ENCODE results near the gene GARIN5B.

Gene GARIN5B

GRCh38 chr19:55321466-55322137, 41.5 kb downstream of the GARIN5B start:
- no peak overlapping the region for H3K4me3 ChIP-seq (ENCODE audit: insufficient read depth, low read depth, low read length, poor library complexity, severe bottlenecking)
- DNase-seq: no peak

GRCh38 chr19:55320844-55321419, 42.1 kb downstream of the GARIN5B start:
- Histone ChIP-seq H3K27ac (ENCODE audit: insufficient read depth, low read length, poor library complexity, severe bottlenecking) (no peak overlapping the region), H3K4me3 (ENCODE audit: insufficient read depth, low read depth, low read length, poor library complexity, severe bottlenecking) (no peak overlapping the region)
- DNase-seq: no peak

More at GRCh38 chr19:55321466-55322137, 41.5 kb downstream of the GARIN5B start:
- H3K27ac ChIP-seq (ENCODE audit: insufficient read depth, low read length, poor library complexity, severe bottlenecking): no peak overlapping the region
- no peaks in the 10 kb centered on the region for H3K27me3 ChIP-seq (replicated peaks; ENCODE audit: control insufficient read depth, insufficient read depth, low read length, poor library complexity, severe bottlenecking)
- H3K9me3 ChIP-seq (ENCODE audit: control insufficient read depth, low read length): no peaks in the 10 kb centered on the region
- no peaks in the 10 kb centered on the region for H3K36me3 ChIP-seq (ENCODE audit: control insufficient read depth, insufficient read depth, low read length)
- H3K4me1 ChIP-seq (ENCODE audit: control insufficient read depth, insufficient read depth, low read length, poor library complexity, severe bottlenecking): no peaks in the 10 kb centered on the region

DNA sequence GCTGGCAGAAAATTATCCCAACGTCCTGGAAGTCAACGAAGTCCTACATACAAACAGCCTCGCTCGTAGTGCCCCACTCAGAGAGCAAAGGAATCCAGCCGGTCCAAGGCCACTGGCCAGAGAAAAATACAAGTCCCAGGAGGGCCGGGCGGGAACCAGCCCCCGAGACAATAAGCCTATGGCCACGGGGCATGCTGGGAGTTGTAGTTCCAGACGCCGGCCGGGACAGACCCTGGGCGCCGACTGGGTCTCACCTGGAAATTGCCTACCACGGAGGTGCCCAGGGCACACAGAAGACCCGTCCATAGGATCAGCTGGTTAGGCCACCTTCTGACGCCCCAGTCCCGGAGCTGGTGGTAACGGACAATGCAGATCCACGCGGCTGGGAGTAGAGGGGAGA, 43.3 kb downstream of the GARIN5B start:
- H3K4me3 ChIP-seq (ENCODE audit: insufficient read depth, low read depth, low read length, poor library complexity, severe bottlenecking): no peak overlapping the region
- H3K4me1 ChIP-seq (ENCODE audit: control insufficient read depth, insufficient read depth, low read length, poor library complexity, severe bottlenecking): no peaks in the 10 kb centered on the region
- H3K27ac ChIP-seq (ENCODE audit: insufficient read depth, low read length, poor library complexity, severe bottlenecking): no peak overlapping the region
- H3K27me3 ChIP-seq (replicated peaks; ENCODE audit: control insufficient read depth, insufficient read depth, low read length, poor library complexity, severe bottlenecking): no peaks in the 10 kb centered on the region
- H3K36me3 ChIP-seq (ENCODE audit: control insufficient read depth, insufficient read depth, low read length): no peaks in the 10 kb centered on the region
- H3K9me3 ChIP-seq (ENCODE audit: control insufficient read depth, low read length): no peaks in the 10 kb centered on the region
- no peak for DNase-seq

More at GRCh38 chr19:55320844-55321419, 42.1 kb downstream of the GARIN5B start:
- Histone ChIP-seq H3K4me1 (ENCODE audit: control insufficient read depth, insufficient read depth, low read length, poor library complexity, severe bottlenecking) (no peaks in the 10 kb centered on the region), H3K36me3 (ENCODE audit: control insufficient read depth, insufficient read depth, low read length) (no peaks in the 10 kb centered on the region), H3K27me3 (replicated peaks; ENCODE audit: control insufficient read depth, insufficient read depth, low read length, poor library complexity, severe bottlenecking) (no peaks in the 10 kb centered on the region), H3K9me3 (ENCODE audit: control insufficient read depth, low read length) (no peaks in the 10 kb centered on the region)

DNA sequence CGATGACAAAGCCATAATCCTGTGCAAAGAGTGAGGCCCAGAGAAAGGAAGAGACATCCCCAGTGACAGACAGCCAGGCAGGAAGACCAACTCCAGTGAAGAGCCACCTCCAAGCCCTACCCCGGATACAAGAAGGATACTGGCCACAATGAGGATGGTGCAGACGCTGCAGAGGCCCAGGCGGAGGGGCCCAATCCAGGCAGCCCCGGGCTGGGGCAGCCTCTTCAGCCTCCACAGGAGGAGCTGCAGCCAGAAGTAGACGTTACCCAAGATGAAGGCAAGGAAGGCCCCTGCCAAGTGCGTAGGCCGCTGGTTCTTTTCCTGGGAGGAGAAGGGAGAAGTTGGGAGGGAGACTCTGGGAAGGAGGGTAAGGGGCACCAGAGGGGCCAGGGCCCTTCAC, 46.4 kb downstream of the GARIN5B start:
- Histone ChIP-seq H3K36me3 (ENCODE audit: control insufficient read depth, insufficient read depth, low read length) (no peaks in the 10 kb centered on the region), H3K27ac (ENCODE audit: insufficient read depth, low read length, poor library complexity, severe bottlenecking) (no peak overlapping the region), H3K4me3 (ENCODE audit: insufficient read depth, low read depth, low read length, poor library complexity, severe bottlenecking) (no peak overlapping the region), H3K27me3 (replicated peaks; ENCODE audit: control insufficient read depth, insufficient read depth, low read length, poor library complexity, severe bottlenecking) (no peaks in the 10 kb centered on the region), H3K9me3 (ENCODE audit: control insufficient read depth, low read length) (no peaks in the 10 kb centered on the region), H3K4me1 (ENCODE audit: control insufficient read depth, insufficient read depth, low read length, poor library complexity, severe bottlenecking) (no peaks in the 10 kb centered on the region)
- no peak for DNase-seq

- H3K9me3 ChIP-seq (ENCODE audit: control insufficient read depth, low read length): no peaks in the 10 kb centered on the region
- no peaks in the 10 kb centered on the region for H3K4me1 ChIP-seq (ENCODE audit: control insufficient read depth, insufficient read depth, low read length, poor library complexity, severe bottlenecking)
- H3K27me3 ChIP-seq (replicated peaks; ENCODE audit: control insufficient read depth, insufficient read depth, low read length, poor library complexity, severe bottlenecking): no peaks in the 10 kb centered on the region
- no peak for DNase-seq
- no peak overlapping the region for H3K4me3 ChIP-seq (ENCODE audit: insufficient read depth, low read depth, low read length, poor library complexity, severe bottlenecking)
- H3K36me3 ChIP-seq (ENCODE audit: control insufficient read depth, insufficient read depth, low read length): no peaks in the 10 kb centered on the region
- no peak overlapping the region for H3K27ac ChIP-seq (ENCODE audit: insufficient read depth, low read length, poor library complexity, severe bottlenecking)
Observed at GRCh38 chr19:55315956-55316525, 47.0 kb downstream of the GARIN5B start.

DNA sequence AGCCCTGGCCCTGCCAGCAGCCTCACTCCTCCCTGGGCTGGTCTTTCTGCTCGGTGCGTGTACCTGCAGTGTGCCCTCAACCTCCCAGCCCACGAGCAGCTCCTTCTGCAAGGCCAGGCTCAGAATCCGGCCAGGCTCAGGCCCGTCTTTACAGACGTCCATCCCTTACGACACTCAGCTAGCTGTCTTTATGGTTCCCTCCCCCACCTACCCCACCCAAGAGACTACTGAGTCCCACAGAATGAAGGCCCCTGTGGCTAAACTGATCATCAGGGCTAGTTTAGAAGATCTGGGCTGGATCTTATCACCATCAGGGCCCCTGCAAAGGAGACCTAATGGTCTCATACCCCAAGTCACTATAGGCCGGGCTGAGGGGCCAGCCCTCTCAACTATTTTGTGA, 48.7 kb downstream of the GARIN5B start:
- Histone ChIP-seq H3K9me3 (ENCODE audit: control insufficient read depth, low read length) (no peaks in the 10 kb centered on the region), H3K27ac (ENCODE audit: insufficient read depth, low read length, poor library complexity, severe bottlenecking) (no peak overlapping the region)

GRCh38 chr19:55312621-55313512, 50.2 kb downstream of the GARIN5B start:
- no peaks in the 10 kb centered on the region for H3K4me1 ChIP-seq (ENCODE audit: control insufficient read depth, insufficient read depth, low read length, poor library complexity, severe bottlenecking)

More for the DNA sequence above, 48.7 kb downstream of the GARIN5B start:
- H3K27me3 ChIP-seq (replicated peaks; ENCODE audit: control insufficient read depth, insufficient read depth, low read length, poor library complexity, severe bottlenecking): no peaks in the 10 kb centered on the region
- H3K36me3 ChIP-seq (ENCODE audit: control insufficient read depth, insufficient read depth, low read length): no peaks in the 10 kb centered on the region
- no peaks in the 10 kb centered on the region for H3K4me1 ChIP-seq (ENCODE audit: control insufficient read depth, insufficient read depth, low read length, poor library complexity, severe bottlenecking)
- H3K4me3 ChIP-seq (ENCODE audit: insufficient read depth, low read depth, low read length, poor library complexity, severe bottlenecking): no peak overlapping the region
- no peak for DNase-seq

DNA sequence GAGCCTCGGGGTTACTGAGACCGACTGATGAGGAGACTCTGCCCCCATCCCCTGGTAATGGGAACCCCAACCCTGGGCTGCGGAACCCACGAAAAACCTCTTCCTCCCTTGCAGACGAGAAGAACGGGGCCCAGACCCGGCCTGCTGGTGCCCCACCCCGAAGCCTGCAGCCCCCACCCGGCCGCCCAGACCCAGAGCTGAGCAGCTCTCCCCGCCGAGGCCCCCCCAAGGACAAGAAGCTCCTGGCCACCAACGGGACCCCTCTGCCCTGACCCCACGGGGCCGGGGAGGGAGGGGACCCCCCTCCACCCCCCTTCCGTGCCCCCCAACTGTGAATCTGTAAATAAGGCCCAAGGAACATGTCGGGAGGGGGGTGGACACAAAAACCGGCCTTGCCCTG, 51.3 kb downstream of the GARIN5B start:
- DNase-seq: no peak
- no peaks in the 10 kb centered on the region for H3K36me3 ChIP-seq (ENCODE audit: control insufficient read depth, insufficient read depth, low read length)
- no peak overlapping the region for H3K4me3 ChIP-seq (ENCODE audit: insufficient read depth, low read depth, low read length, poor library complexity, severe bottlenecking)
- H3K27ac ChIP-seq (ENCODE audit: insufficient read depth, low read length, poor library complexity, severe bottlenecking): no peak overlapping the region
- no peaks in the 10 kb centered on the region for H3K4me1 ChIP-seq (ENCODE audit: control insufficient read depth, insufficient read depth, low read length, poor library complexity, severe bottlenecking)
- H3K27me3 ChIP-seq (replicated peaks; ENCODE audit: control insufficient read depth, insufficient read depth, low read length, poor library complexity, severe bottlenecking): no peaks in the 10 kb centered on the region
- no peaks in the 10 kb centered on the region for H3K9me3 ChIP-seq (ENCODE audit: control insufficient read depth, low read length)

More at GRCh38 chr19:55312621-55313512, 50.2 kb downstream of the GARIN5B start:
- Histone ChIP-seq H3K9me3 (ENCODE audit: control insufficient read depth, low read length) (no peaks in the 10 kb centered on the region), H3K27ac (ENCODE audit: insufficient read depth, low read length, poor library complexity, severe bottlenecking) (no peak overlapping the region), H3K27me3 (replicated peaks; ENCODE audit: control insufficient read depth, insufficient read depth, low read length, poor library complexity, severe bottlenecking) (no peaks in the 10 kb centered on the region), H3K4me3 (ENCODE audit: insufficient read depth, low read depth, low read length, poor library complexity, severe bottlenecking) (no peak overlapping the region), H3K36me3 (ENCODE audit: control insufficient read depth, insufficient read depth, low read length) (no peaks in the 10 kb centered on the region)
- no peak for DNase-seq

DNA sequence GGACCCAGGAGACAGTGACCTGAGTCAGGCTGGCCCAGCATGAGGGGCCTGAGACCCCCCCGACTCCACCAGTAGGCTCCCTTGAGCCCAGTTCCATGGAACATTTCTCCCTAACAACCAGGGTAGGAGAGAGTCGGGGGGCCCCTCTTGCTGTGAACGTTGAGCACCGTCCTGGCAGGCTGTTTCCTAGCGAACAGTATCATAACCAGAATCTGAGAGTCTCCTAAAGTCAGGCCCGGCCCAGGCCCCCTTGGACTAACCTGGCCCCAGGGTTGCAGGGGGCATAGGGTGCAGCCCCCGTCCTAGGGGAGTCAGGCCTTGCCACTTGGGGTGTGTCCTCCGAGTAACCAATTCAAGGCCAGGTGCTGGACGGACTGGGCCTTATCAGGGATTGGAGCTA, 51.7 kb downstream of the GARIN5B start:
- Histone ChIP-seq H3K27ac (ENCODE audit: insufficient read depth, low read length, poor library complexity, severe bottlenecking) (no peak overlapping the region), H3K4me1 (ENCODE audit: control insufficient read depth, insufficient read depth, low read length, poor library complexity, severe bottlenecking) (no peaks in the 10 kb centered on the region), H3K4me3 (ENCODE audit: insufficient read depth, low read depth, low read length, poor library complexity, severe bottlenecking) (no peak overlapping the region), H3K9me3 (ENCODE audit: control insufficient read depth, low read length) (no peaks in the 10 kb centered on the region), H3K36me3 (ENCODE audit: control insufficient read depth, insufficient read depth, low read length) (no peaks in the 10 kb centered on the region), H3K27me3 (replicated peaks; ENCODE audit: control insufficient read depth, insufficient read depth, low read length, poor library complexity, severe bottlenecking) (no peaks in the 10 kb centered on the region)
- DNase-seq: no peak

Measured in effector memory CD4-positive, alpha-beta T cell (primary cell).